ENCODE measurements around the gene MEPCE.
"Not testable (repeated sequence)": the region's sequence is repeated elsewhere in the genome, so short reads cannot be mapped to it uniquely, and the experiment has no call there.

Gene MEPCE

DNA sequence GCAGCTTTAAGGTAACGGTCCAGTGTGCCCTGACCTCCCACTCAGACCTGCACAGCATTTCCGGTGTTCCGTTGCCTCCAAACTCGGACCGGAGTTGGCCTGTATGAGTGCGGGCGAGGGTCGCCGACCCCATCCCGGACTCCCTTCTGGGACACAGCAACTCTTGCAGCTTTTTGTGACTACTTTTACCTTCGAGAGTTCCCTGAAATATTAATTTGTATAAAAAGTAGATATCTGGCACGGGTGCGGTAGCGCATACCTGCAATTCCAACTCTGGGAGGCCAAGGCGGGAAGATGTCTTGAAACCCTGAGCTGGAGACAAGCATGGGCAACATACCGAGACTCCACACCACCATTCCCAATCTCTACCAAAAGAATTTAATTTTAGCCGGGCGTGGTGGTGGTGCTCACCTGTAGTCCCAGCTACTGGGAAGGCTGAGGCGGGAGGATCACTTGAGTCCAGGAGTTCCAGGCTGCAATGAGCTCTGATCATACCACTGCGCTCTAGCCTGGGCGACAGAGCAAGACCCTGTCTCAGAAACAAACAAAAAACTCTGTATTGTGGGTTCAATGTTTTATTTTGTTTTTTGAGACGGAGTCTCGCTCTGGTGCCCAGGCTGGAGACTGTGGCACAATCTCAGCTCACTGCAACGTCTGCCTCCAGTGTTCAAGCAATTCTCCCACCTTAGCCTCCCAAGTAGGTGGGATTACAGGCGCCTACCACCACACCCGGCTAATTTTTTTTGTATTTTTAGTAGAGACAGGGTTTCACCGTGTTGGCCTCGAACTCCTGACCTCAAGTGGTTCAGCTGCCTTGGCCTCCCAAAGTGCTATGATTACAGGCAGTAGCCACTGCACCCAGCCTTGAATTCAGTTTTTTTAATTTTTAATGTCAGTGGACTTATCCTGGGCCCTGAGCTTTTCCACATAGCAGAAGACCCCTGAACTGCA is 7.8 kb downstream of the MEPCE start:
- no peaks in the 10 kb centered on the region for H3K9me2 ChIP-seq (replicated peaks; ENCODE audit: insufficient read depth, low read length)

DNA sequence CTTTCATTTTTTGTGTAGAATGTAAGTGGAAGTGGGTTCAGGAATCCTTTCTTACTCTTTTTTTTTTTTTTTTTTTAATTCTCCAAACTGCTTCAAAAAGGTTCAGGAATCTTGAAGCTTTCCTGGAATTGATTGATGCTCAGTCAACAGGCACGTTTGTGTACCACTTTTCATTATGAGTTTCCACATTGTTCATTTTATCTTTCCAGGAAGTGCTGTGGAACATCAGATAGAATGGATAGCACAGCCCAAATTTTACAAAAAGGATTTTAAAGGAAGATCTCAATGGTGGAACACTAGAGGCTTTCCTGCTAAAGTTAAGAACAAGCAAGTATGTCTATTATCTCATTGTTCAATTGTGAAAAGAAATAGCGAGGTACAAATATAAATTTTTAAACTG is 8.5 kb downstream of the MEPCE start:
- TF ChIP-seq CTCF (IDR thresholded peaks at IDR 0.05; ENCODE audit: insufficient read depth, low read length, poor library complexity, severe bottlenecking) (no peak), EZH2phosphoT487 (conservative IDR thresholded peaks at IDR 0.05; ENCODE audit: low read length) (no peak)
- H3K27me3 ChIP-seq (ENCODE audit: low read length) = no peaks in the 10 kb centered on the region
- H3K9ac ChIP-seq (ENCODE audit: low read length) = no peak overlapping the region
- H3K9me2 ChIP-seq (replicated peaks; ENCODE audit: insufficient read depth, low read length) = no peaks in the 10 kb centered on the region
- no peak overlapping the region for H3K4me2 ChIP-seq (ENCODE audit: low read depth, low read length, poor library complexity, severe bottlenecking)
- H3K27ac ChIP-seq (ENCODE audit: low read depth, low read length) = no peak overlapping the region
- H4K20me1 ChIP-seq (ENCODE audit: low read depth, low read length) = no peaks in the 10 kb centered on the region
- no peak overlapping the region for H3K4me3 ChIP-seq (ENCODE audit: insufficient read depth, low read length, poor library complexity, severe bottlenecking)
- no peaks in the 10 kb centered on the region for H3K9me3 ChIP-seq (ENCODE audit: insufficient read depth, low read length)
- peaks cover 14% of the 10 kb centered on the region; the same call in 1 of the 2 replicates for H3K79me2 ChIP-seq (ENCODE audit: insufficient read depth, low read length)
- H3F3A ChIP-seq (ENCODE audit: insufficient read depth) = peaks cover 39% of the 10 kb centered on the region
- no peak overlapping the region for H2AFZ ChIP-seq (ENCODE audit: low read depth, low read length, severe bottlenecking)
- no peaks in the 10 kb centered on the region for H3K36me3 ChIP-seq (ENCODE audit: low read length)

More for the DNA sequence above, 7.8 kb downstream of the MEPCE start:
- Histone ChIP-seq H3K9ac (ENCODE audit: low read length) (peak overlapping the region; percentile 96), H2AFZ (ENCODE audit: low read depth, low read length, severe bottlenecking) (no peak overlapping the region), H3K9me3 (ENCODE audit: insufficient read depth, low read length) (no peaks in the 10 kb centered on the region), H3K36me3 (ENCODE audit: low read length) (no peaks in the 10 kb centered on the region), H3K79me2 (ENCODE audit: insufficient read depth, low read length) (peaks cover 14% of the 10 kb centered on the region; the same call in 1 of the 2 replicates), H3K27ac (ENCODE audit: low read depth, low read length) (no peak overlapping the region), H4K20me1 (ENCODE audit: low read depth, low read length) (no peaks in the 10 kb centered on the region), H3K4me3 (ENCODE audit: insufficient read depth, low read length, poor library complexity, severe bottlenecking) (no peak overlapping the region), H3F3A (ENCODE audit: insufficient read depth) (peaks cover 47% of the 10 kb centered on the region), H3K4me2 (ENCODE audit: low read depth, low read length, poor library complexity, severe bottlenecking) (peak overlapping the region; percentile 90), H3K27me3 (ENCODE audit: low read length) (no peaks in the 10 kb centered on the region)
- TF ChIP-seq EZH2phosphoT487 (conservative IDR thresholded peaks at IDR 0.05; ENCODE audit: low read length) = no peak
- no peak for TF ChIP-seq CTCF (IDR thresholded peaks at IDR 0.05; ENCODE audit: insufficient read depth, low read length, poor library complexity, severe bottlenecking)

DNA sequence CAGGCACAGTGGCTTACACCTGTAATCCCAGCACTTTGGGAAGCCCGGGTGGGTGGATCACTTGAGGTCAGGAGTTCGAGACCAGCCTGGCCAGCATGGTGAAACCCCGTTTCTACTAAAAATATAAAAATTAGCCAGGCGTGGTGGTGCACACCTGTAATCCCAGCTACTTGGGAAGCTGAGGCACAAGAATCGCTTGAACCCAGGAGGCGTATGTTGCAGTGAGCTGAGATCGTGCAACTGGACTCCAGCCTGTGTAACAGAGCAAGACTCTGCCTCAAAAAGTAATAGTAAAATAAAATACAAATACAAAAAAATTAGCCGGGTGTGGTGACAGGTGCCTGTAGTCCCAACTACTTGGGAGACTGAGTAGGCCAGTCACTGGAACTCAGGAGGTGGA is 9.1 kb downstream of the MEPCE start:
- not testable (repeated sequence) for H3K27me3 ChIP-seq (ENCODE audit: low read length); H3K9me3 ChIP-seq (ENCODE audit: insufficient read depth, low read length); H3K9ac ChIP-seq (ENCODE audit: low read length); H3K27ac ChIP-seq (ENCODE audit: low read depth, low read length); H3K4me3 ChIP-seq (ENCODE audit: insufficient read depth, low read length, poor library complexity, severe bottlenecking); H2AFZ ChIP-seq (ENCODE audit: low read depth, low read length, severe bottlenecking); H3K9me2 ChIP-seq (replicated peaks; ENCODE audit: insufficient read depth, low read length); H3K4me2 ChIP-seq (ENCODE audit: low read depth, low read length, poor library complexity, severe bottlenecking); H4K20me1 ChIP-seq (ENCODE audit: low read depth, low read length); H3K36me3 ChIP-seq (ENCODE audit: low read length)
- Histone ChIP-seq H3K79me2 (ENCODE audit: insufficient read depth, low read length) (peaks cover 14% of the 10 kb centered on the region; the same call in 1 of the 2 replicates), H3F3A (ENCODE audit: insufficient read depth) (peaks cover 34% of the 10 kb centered on the region)

DNA sequence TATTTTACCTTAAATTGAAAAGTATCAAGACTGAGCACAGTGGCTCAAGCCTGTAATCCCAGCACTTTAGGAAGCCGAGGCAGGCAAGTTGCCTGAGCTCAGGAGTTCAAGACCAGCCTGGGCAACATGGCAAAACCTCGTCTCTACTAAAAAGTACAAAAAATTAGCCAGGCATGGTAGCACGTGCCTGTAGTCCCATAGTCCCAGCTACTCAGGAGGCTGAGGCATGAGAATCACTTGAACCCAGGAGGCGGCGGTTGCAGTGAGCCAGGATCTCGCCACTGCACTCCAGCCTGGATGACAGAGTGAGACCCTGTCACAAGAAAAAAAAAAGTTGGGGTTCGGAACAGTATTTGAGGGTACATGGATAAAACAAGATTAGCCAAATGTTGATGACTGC is 9.6 kb downstream of the MEPCE start:
- not testable (repeated sequence) for H4K20me1 ChIP-seq (ENCODE audit: low read depth, low read length); H3K4me3 ChIP-seq (ENCODE audit: insufficient read depth, low read length, poor library complexity, severe bottlenecking); H3K4me2 ChIP-seq (ENCODE audit: low read depth, low read length, poor library complexity, severe bottlenecking); H3K9me2 ChIP-seq (replicated peaks; ENCODE audit: insufficient read depth, low read length); H3K9me3 ChIP-seq (ENCODE audit: insufficient read depth, low read length); H3K27ac ChIP-seq (ENCODE audit: low read depth, low read length); H3K27me3 ChIP-seq (ENCODE audit: low read length); H2AFZ ChIP-seq (ENCODE audit: low read depth, low read length, severe bottlenecking); H3K36me3 ChIP-seq (ENCODE audit: low read length); H3K9ac ChIP-seq (ENCODE audit: low read length)
- Histone ChIP-seq H3F3A (ENCODE audit: insufficient read depth) (peaks cover 29% of the 10 kb centered on the region), H3K79me2 (ENCODE audit: insufficient read depth, low read length) (peaks cover 14% of the 10 kb centered on the region; the same call in 1 of the 2 replicates)

All from SU-DHL-6 (cell line).